Skeletal muscle satellite cell (primary cell): ENCODE results near the gene SYNE1.
A peak's percentile ranks its signal among the peaks of the same experiment; 100 is the strongest.
"Not testable (repeated sequence)": the region's sequence is repeated elsewhere in the genome, so short reads cannot be mapped to it uniquely, and the experiment has no call there.

Experiments used
- H3K27me3 ChIP-seq: 2 replicates; pipeline ENCODE4 v1.7.0; 2013; ENCODE audit warnings: low read length; ENCODE audit not compliant: control insufficient read depth, insufficient read depth
- H3K36me3 ChIP-seq: 2 replicates; pipeline ENCODE4 v1.7.0; 2013; ENCODE audit warnings: mild to moderate bottlenecking, control low read depth, low read length; ENCODE audit not compliant: insufficient read depth
- H3K4me1 ChIP-seq: 2 replicates; pipeline ENCODE4 v1.7.0; 2013; ENCODE audit warnings: low read length; ENCODE audit not compliant: control insufficient read depth, insufficient read depth
- H3K4me2 ChIP-seq: 2 replicates; pipeline ENCODE4 v1.7.0; 2013; ENCODE audit warnings: mild to moderate bottlenecking, low read length
- H3K4me3 ChIP-seq: 2 replicates; pipeline ENCODE4 v1.7.0; 2013; ENCODE audit warnings: low read length
- H3K9ac ChIP-seq: 2 replicates; pipeline ENCODE4 v1.7.0; 2013; ENCODE audit warnings: mild to moderate bottlenecking, low read depth, low read length, moderate library complexity
- H3K9me3 ChIP-seq: replicated peaks from 2 replicates; pipeline ENCODE4 v1.7.0; 2013; ENCODE audit warnings: mild to moderate bottlenecking, control low read depth, low read length

The SYNE1 gene

DNA sequence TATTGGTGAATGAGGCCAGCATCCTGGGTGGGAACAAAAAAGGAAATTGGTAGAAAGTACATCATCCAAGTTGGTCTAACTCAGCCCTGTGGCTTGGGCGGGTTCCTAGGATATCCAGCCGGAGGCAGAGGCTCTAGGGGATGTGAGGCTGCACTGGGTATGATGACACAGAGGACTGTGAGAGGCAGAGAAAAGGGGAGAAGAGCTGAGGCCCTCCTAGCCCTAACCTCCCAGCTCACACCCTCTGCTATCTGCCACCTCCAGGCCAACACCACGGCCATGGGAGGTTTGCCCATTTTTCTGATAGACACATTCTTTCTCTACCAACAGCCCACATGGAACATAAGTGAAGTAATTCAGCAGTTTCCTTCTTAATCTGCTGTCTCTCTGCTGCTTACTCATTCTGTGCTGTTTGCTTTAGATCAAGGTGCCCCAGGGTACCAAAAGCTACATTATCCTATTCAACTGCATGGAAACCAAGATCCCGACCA lies 545.3 kb downstream of the SYNE1 start:
- peaks cover 9% of the 10 kb centered on the region for H3K9me3 ChIP-seq
- H3K4me3 ChIP-seq: no peak overlapping the region
- H3K4me1 ChIP-seq: peaks cover 52% of the 10 kb centered on the region
- no peak overlapping the region for H3K9ac ChIP-seq
- H3K4me2 ChIP-seq: no peak overlapping the region
- H3K36me3 ChIP-seq: no peaks in the 10 kb centered on the region
- H3K27me3 ChIP-seq: no peaks in the 10 kb centered on the region

DNA sequence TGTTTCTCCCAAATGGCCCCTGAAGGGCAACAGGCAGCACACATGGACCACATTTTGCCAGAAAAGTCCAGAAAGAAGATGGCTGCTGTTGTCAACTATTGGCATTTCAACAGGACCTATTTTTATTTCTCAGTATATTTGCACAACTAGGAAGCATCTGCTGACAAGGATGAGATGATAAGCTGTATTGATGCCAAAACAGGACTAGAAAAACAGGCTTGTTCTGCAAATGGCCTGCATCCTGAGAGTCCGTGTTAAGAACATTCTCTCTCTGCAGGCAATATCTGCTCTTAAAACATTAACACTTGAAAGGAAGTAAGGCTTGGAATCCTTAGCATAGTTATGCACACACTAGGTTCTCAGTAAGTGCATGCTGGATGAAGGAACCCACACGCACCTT lies 546.0 kb downstream of the SYNE1 start:
- H3K27me3 ChIP-seq: no peaks in the 10 kb centered on the region
- H3K4me3 ChIP-seq: no peak overlapping the region
- H3K4me1 ChIP-seq: peaks cover 51% of the 10 kb centered on the region
- no peak overlapping the region for H3K4me2 ChIP-seq
- peaks cover 9% of the 10 kb centered on the region for H3K9me3 ChIP-seq
- no peak overlapping the region for H3K9ac ChIP-seq
- H3K36me3 ChIP-seq: no peaks in the 10 kb centered on the region

DNA sequence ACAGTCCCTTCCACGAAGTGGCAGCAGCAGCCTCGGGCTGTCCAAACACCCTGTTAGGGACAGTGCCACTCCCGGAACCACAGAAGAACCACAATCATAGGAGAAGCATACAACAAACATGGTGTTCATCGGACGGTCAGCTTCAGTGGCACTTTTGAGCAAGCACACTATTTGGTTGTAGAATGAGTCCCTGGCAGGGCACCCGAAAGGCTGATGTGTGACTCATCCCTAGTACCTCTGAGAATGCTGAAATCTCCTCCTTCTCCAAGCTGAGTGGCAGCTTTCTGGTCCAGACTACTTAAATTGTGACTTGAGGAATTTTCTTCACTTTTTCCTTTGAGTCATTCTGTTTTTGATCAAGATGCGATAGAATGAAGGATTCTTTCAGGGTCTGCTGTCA lies 547.2 kb downstream of the SYNE1 start:
- H3K4me3 ChIP-seq: no peak overlapping the region
- H3K9ac ChIP-seq: no peak overlapping the region
- peaks cover 46% of the 10 kb centered on the region for H3K4me1 ChIP-seq

DNA sequence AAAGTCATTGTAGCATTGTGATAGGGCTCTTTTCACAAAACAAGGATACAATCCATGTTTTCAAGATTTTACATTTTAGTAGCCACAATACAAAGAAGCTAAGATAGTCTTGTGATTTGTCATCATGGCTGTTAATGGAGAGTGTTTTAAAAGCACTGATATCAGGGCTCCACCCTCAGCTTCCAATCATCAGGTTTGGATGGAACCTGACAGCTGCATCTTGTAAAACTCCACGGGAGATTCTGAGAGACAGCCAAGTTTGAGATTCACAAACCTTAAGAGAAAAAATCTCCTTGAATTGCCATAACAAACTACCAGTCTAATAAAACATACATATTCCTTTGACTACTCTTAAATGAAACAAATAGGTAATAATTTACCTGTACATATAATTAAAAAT lies 549.5 kb downstream of the SYNE1 start:
- no peak overlapping the region for H3K9ac ChIP-seq

More for the DNA sequence above, 547.2 kb downstream of the SYNE1 start:
- H3K9me3 ChIP-seq: no peaks in the 10 kb centered on the region
- H3K4me2 ChIP-seq: peak overlapping the region; percentile 32
- no peaks in the 10 kb centered on the region for H3K27me3 ChIP-seq
- no peaks in the 10 kb centered on the region for H3K36me3 ChIP-seq

DNA sequence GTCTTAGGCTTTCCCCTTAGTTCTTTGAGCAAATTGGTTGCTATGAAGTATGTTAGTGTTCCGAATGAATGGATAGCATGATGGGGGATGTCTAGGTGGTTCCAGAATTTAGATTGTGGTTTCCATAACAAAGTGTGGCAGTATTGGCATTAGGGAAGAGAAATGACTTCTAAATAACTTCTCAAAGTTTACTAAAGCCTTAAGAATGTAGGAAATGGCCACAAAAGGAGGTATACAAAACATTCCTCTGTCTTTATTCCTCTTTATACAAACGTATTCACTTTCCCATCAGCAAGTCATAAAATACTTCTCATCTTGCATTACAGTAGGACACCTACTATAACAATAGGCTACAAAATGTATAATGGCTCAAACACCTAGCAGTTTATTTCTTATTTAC lies 550.1 kb downstream of the SYNE1 start:
- H3K4me3 ChIP-seq: no peak overlapping the region
- H3K27me3 ChIP-seq: no peaks in the 10 kb centered on the region
- H3K9ac ChIP-seq: no peak overlapping the region
- H3K4me2 ChIP-seq: peak overlapping the region; percentile 41
- peaks cover 36% of the 10 kb centered on the region for H3K4me1 ChIP-seq
- H3K36me3 ChIP-seq: no peaks in the 10 kb centered on the region
- H3K9me3 ChIP-seq: no peaks in the 10 kb centered on the region

More for the DNA sequence above, 549.5 kb downstream of the SYNE1 start:
- Histone ChIP-seq H3K9me3 (no peaks in the 10 kb centered on the region), H3K4me1 (peaks cover 40% of the 10 kb centered on the region), H3K36me3 (no peaks in the 10 kb centered on the region), H3K4me2 (peak overlapping the region; percentile 41), H3K4me3 (no peak overlapping the region), H3K27me3 (no peaks in the 10 kb centered on the region)

DNA sequence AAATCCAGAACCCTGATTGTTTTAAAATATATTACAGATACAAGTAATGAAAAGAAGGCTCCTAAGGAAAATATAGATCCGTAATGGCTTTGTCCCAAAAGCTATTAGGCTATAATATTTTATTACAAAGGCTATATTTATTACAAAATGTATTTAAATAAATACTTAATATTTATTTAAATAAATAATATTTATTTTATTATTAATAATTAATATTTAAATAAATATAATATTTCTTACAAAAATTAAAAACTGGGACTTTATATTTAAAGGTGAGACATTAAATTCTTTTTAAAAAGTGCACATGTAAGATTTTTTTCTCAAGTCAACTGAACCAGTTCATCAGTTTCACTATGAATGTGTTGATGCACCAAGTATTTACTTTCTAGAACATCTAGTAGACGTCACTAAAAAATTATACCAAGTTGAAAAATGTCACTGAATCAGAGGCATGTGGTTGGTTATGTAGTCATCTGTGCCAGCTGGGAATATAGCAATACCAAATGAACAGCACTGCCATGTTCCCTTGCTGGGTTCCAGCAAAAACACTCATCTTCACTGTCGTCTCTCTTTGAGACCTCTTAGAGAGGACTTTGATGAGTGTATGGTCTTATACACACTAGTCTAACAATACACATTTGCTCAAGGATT lies 550.8 kb downstream of the SYNE1 start:
- Histone ChIP-seq H3K36me3 (no peaks in the 10 kb centered on the region), H3K4me2 (no peak overlapping the region), H3K9me3 (no peaks in the 10 kb centered on the region), H3K27me3 (no peaks in the 10 kb centered on the region), H3K9ac (no peak overlapping the region), H3K4me1 (peaks cover 29% of the 10 kb centered on the region), H3K4me3 (no peak overlapping the region)

DNA sequence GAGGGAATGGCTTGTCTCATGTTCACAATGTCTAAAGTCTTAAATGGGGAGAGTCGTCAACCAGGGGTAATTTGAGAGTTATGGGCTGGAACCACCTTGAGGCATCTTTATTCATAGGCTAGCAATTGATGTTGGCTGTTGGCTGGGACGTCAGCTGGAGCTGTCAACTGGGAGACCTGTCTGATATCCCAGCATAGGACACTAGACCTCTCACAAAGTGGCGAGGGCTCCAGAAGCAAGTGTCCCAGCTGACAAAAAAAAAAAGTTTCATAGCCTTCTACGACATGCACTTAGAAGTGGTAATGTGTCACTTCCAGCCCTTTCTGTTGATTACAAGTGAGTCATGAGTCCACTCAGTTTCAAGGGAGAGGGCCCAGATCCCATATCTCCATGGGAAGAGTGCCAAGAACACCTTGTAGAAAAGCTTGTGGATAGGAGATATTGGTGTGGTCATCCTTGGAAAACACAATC lies 551.7 kb downstream of the SYNE1 start:
- Histone ChIP-seq H3K4me1 (peaks cover 27% of the 10 kb centered on the region), H3K36me3 (no peaks in the 10 kb centered on the region), H3K4me2 (no peak overlapping the region), H3K27me3 (no peaks in the 10 kb centered on the region), H3K4me3 (no peak overlapping the region), H3K9ac (no peak overlapping the region), H3K9me3 (no peaks in the 10 kb centered on the region)

DNA sequence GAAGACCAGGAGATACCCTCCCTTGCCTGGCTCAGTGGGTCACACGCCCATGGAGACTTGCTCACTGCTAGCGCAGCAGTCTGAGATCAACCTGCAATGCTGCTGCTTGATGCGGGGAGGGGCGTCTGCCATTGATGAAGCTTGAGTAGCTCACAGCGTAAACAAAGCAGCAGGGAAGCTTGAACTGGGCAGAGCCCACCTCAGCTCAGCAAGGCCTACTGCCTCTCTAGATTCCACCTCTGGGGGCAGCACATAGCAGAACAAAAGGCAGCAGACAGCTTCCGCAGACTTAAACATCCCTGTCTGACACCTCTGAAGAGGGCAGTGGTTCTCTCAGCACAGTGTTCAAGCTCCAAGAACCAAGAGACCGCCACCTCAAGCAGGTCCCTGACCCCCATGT lies 558.4 kb downstream of the SYNE1 start:
- Histone ChIP-seq H3K9ac (no peak overlapping the region), H3K27me3 (no peaks in the 10 kb centered on the region), H3K9me3 (peaks cover 4% of the 10 kb centered on the region), H3K36me3 (no peaks in the 10 kb centered on the region), H3K4me3 (no peak overlapping the region), H3K4me1 (no peaks in the 10 kb centered on the region), H3K4me2 (no peak overlapping the region)

DNA sequence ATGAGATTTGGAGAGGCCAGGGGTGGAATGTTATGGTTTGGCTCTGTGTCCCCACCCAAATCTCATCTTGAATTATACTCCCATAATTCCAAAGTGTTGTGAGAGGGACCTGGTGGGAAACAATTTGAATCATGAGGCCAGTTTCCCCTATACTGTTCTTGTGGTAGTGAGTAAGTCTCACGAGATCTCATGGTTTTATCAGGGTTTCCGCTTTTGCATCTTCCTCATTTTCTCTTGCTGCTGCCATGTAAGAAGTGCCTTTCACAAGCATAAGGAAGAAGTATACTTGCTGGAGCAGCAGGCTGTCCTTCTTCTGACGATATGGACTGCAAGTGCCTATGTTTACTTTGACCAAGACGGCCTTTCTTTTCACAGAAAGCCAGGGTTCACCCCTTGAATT lies 559.2 kb downstream of the SYNE1 start:
- Histone ChIP-seq H3K27me3 (no peaks in the 10 kb centered on the region), H3K9me3 (peaks cover 4% of the 10 kb centered on the region), H3K4me1 (no peaks in the 10 kb centered on the region), H3K4me3 (no peak overlapping the region), H3K36me3 (no peaks in the 10 kb centered on the region), H3K4me2 (no peak overlapping the region), H3K9ac (no peak overlapping the region)

DNA sequence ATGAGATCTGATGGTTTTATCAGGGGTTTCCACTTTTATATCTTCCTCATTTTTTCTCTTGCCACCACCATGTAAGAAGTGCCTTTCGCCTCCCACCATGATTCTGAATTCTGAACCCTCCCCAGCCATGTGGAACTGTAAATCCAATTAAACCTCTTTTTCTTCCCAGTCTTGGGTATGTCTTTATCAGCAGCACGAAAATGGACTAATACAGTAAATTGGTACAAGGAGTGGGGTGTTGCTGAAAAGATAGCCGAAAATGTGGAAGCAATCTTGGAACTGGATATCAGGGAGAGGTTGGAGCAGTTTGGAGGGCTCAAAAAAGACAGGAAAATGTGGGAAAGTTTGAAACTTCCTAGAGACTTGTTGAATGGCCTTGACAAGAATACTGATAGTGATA lies 560.9 kb downstream of the SYNE1 start:
- not testable (repeated sequence) for H3K4me1 ChIP-seq, H3K4me3 ChIP-seq, H3K27me3 ChIP-seq

DNA sequence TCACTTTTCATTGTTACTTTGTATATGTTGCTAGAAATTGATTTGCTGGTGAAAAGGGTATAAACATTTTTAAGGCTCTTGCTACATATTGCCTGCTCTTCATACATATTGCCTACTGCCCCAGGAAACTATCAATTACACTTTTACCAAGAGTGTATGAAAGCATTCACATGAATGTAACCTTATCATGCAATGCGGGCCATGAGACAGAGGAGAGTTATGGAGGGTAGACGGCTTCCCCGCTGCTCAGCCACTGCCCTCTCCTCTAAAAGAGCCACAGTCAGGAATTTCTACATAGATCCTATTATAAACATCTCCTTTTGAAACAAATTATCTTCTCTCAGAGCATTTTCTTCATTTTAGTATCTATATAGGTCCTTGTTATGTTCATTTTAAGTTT lies 565.3 kb downstream of the SYNE1 start:
- H3K4me2 ChIP-seq: no peak overlapping the region
- no peaks in the 10 kb centered on the region for H3K27me3 ChIP-seq
- peaks cover 4% of the 10 kb centered on the region for H3K9me3 ChIP-seq
- H3K4me3 ChIP-seq: no peak overlapping the region
- no peaks in the 10 kb centered on the region for H3K36me3 ChIP-seq
- no peak overlapping the region for H3K9ac ChIP-seq
- no peaks in the 10 kb centered on the region for H3K4me1 ChIP-seq

More for the DNA sequence above, 560.9 kb downstream of the SYNE1 start:
- H3K9me3 ChIP-seq, H3K4me2 ChIP-seq, H3K9ac ChIP-seq, H3K36me3 ChIP-seq: not testable (repeated sequence)
